SK-N-MC (cell line): Measurements from ENCODE around the gene RAB12.

Experiments used
- EZH2 ChIP-seq: fragments of 200-600 bp; sonication (generic); IDR thresholded peaks from one replicate; pipeline ENCODE4 v1.6.1; 2017; ENCODE audit warnings: antibody characterized with exemption
- POLR2AphosphoS5 ChIP-seq: IDR thresholded peaks from 2 replicates; pipeline ENCODE4 v1.6.1; 2012; ENCODE audit warnings: mild to moderate bottlenecking, low read depth, low read length, borderline replicate concordance

- no peak for TF ChIP-seq POLR2AphosphoS5
- TF ChIP-seq EZH2, result no peak
These were observed 6.7 kb upstream of the RAB12 start for GRCh38 chr18:8602557-8602956.
